Stromal cell of bone marrow (primary cell): ENCODE data around the gene KRTAP21-3.
"Not testable (repeated sequence)": the region's sequence is repeated elsewhere in the genome, so short reads cannot be mapped to it uniquely, and the experiment has no call there.

ENCODE experiments used
- DNase-seq: peaks from one replicate; pipeline ENCODE4 v3.0.0-alpha.2; 2012; ENCODE audit warnings: low read depth

KRTAP21-3 gene

GRCh38 chr21:30718239-30718909 lies at the start of gene KRTAP21-3:
Gene KRTAP21-3, minus strand, starts transcription at chr21:30718777. Its CDS starts 18 bp downstream, at chr21:30718759.
- DNase-seq, result peak; percentile 42

- DNase-seq, result no peak
These were observed 42.2 kb upstream of the KRTAP21-3 start for GRCh38 chr21:30760776-30761175.

- no peak for DNase-seq
These were observed 39.7 kb upstream of the KRTAP21-3 start for GRCh38 chr21:30758306-30758705.

GRCh38 chr21:30755328-30755727 lies 36.8 kb upstream of the KRTAP21-3 start, which contains the start of gene KRTAP21-1:
Gene KRTAP21-1, minus strand, starts transcription at chr21:30755428. Its CDS starts 50 bp downstream, at chr21:30755378.
- DNase-seq, result not testable (repeated sequence)

- no peak for DNase-seq
These were observed 28.6 kb upstream of the KRTAP21-3 start, which contains the start of gene KRTAP21-2 for GRCh38 chr21:30747159-30747558. Gene KRTAP21-2, minus strand, starts transcription at chr21:30747259. Its CDS starts 57 bp downstream, at chr21:30747202.

GRCh38 chr21:30740462-30740861 lies 21.9 kb upstream of the KRTAP21-3 start:
- DNase-seq, result no peak

GRCh38 chr21:30733026-30733425 lies 14.4 kb upstream of the KRTAP21-3 start:
- DNase-seq, result no peak

GRCh38 chr21:30726726-30727125 lies 8.1 kb upstream of the KRTAP21-3 start:
- DNase-seq, result no peak

- no peak for DNase-seq
These were observed 824 bp upstream of the KRTAP21-3 start for GRCh38 chr21:30719401-30719800.

GRCh38 chr21:30717105-30717504 lies 1.5 kb downstream of the KRTAP21-3 start:
- DNase-seq, result no peak

- DNase-seq, result no peak
These were observed 3.6 kb downstream of the KRTAP21-3 start for GRCh38 chr21:30714946-30715345.

GRCh38 chr21:30714456-30714855 lies 4.1 kb downstream of the KRTAP21-3 start:
- no peak for DNase-seq

- DNase-seq, result no peak
These were observed 4.8 kb downstream of the KRTAP21-3 start for GRCh38 chr21:30713766-30714165.

GRCh38 chr21:30710499-30710898 lies 8.1 kb downstream of the KRTAP21-3 start:
- no peak for DNase-seq

- DNase-seq, result no peak
These were observed 11.2 kb downstream of the KRTAP21-3 start for GRCh38 chr21:30707409-30707808.

GRCh38 chr21:30695956-30696355 lies 22.6 kb downstream of the KRTAP21-3 start:
- no peak for DNase-seq

GRCh38 chr21:30689822-30690221 lies 28.8 kb downstream of the KRTAP21-3 start:
- no peak for DNase-seq

GRCh38 chr21:30684506-30684905 lies 34.1 kb downstream of the KRTAP21-3 start:
- no peak for DNase-seq

GRCh38 chr21:30680586-30680985 lies 38.0 kb downstream of the KRTAP21-3 start:
- DNase-seq, result no peak

- no peak for DNase-seq
These were observed 41.8 kb downstream of the KRTAP21-3 start for GRCh38 chr21:30676737-30677136.

GRCh38 chr21:30674312-30674711 lies 44.3 kb downstream of the KRTAP21-3 start:
- DNase-seq, result no peak

- no peak for DNase-seq
These were observed 45.5 kb downstream of the KRTAP21-3 start for GRCh38 chr21:30672985-30673650.

GRCh38 chr21:30668776-30669175 lies 49.8 kb downstream of the KRTAP21-3 start:
- no peak for DNase-seq
